Measurements from ENCODE around the gene CLEC4F.

The CLEC4F gene

DNA sequence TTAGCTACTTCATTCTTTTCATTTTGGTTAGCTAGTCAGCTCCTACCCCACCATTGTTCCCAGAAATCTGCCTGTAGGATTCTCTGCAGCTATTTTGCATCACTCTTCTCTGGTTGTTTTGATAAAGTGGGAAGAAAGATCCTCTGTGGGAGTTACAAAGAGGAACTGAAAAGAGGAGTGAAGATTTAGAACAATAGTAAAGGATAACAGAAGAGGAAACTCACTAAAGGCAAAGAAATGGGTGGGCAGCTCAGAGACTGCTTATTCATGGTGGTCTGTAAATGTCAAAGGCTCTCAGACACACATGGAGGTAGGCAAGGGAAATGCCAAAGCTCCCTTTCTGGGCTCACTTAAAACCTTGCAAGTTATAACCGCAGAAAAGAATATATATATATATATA, 32.4 kb upstream of the CLEC4F start:
- no peak overlapping the region for H3K4me3 ChIP-seq (ENCODE audit: low read depth, low read length)
- DNase-seq (ENCODE audit: low read depth), result peak; percentile 29
- no peak for TF ChIP-seq POLR2A (IDR thresholded peaks at IDR 0.05; ENCODE audit: extremely low read depth, insufficient read length)
- TF ChIP-seq, protein P1, sequence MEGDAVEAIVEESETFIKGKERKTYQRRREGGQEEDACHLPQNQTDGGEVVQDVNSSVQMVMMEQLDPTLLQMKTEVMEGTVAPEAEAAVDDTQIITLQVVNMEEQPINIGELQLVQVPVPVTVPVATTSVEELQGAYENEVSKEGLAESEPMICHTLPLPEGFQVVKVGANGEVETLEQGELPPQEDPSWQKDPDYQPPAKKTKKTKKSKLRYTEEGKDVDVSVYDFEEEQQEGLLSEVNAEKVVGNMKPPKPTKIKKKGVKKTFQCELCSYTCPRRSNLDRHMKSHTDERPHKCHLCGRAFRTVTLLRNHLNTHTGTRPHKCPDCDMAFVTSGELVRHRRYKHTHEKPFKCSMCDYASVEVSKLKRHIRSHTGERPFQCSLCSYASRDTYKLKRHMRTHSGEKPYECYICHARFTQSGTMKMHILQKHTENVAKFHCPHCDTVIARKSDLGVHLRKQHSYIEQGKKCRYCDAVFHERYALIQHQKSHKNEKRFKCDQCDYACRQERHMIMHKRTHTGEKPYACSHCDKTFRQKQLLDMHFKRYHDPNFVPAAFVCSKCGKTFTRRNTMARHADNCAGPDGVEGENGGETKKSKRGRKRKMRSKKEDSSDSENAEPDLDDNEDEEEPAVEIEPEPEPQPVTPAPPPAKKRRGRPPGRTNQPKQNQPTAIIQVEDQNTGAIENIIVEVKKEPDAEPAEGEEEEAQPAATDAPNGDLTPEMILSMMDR (IDR thresholded peaks at IDR 0.05; ENCODE audit: low read depth, low read length), result no peak
- TF ChIP-seq MYC (IDR thresholded peaks at IDR 0.05; ENCODE audit: low read depth, low read length), result no peak
- TF ChIP-seq, protein P2, sequence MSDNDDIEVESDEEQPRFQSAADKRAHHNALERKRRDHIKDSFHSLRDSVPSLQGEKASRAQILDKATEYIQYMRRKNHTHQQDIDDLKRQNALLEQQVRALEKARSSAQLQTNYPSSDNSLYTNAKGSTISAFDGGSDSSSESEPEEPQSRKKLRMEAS (IDR thresholded peaks at IDR 0.05; ENCODE audit: low read depth, low read length), result no peak

DNA sequence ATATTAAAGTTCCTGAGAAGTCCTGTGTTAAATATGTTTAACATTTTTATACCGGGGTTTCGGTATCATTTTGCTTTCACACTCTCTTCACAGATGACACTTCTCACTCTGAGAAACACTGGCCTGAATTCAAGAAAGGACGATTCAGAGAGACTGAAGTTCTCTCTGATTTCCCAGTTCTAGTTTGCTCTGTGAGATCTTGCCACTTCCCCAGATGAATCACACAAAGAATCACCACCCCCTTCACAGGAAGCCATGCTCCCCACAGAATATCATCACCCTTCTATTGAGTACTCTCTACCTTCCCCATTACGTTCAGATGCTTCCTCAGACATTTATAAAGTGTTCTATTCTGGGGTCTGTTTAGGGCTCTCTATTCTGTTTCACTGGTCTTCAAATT, 31.3 kb upstream of the CLEC4F start:
- TF ChIP-seq, protein P1 (IDR thresholded peaks at IDR 0.05; ENCODE audit: low read depth, low read length), result no peak
- no peak for TF ChIP-seq MYC (IDR thresholded peaks at IDR 0.05; ENCODE audit: low read depth, low read length)
- TF ChIP-seq, protein P2 (IDR thresholded peaks at IDR 0.05; ENCODE audit: low read depth, low read length), result no peak
- TF ChIP-seq POLR2A (IDR thresholded peaks at IDR 0.05; ENCODE audit: extremely low read depth, insufficient read length), result no peak
- DNase-seq (ENCODE audit: low read depth), result peak; percentile 75
- no peak overlapping the region for H3K4me3 ChIP-seq (ENCODE audit: low read depth, low read length)

DNA sequence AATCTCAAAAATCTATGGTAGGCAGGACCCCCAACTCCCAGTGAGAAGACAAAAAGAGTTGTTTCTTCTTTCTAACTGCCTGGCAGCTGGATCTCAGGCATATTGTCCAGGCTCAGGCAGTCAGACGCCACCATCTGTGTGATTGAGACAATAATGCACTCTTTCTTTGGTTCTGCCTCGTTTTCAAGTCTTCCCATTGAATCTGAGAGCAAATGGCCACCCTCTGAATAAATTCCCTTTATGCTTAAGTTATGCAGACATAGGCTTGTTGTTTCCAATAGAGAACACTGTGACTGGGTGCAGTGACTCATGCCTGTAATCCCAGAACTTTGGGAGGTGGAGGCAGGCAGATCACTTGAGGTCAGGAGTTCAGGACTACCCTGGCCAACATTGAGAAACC, 30.5 kb upstream of the CLEC4F start:
- TF ChIP-seq, protein P2 (IDR thresholded peaks at IDR 0.05; ENCODE audit: low read depth, low read length), result no peak
- TF ChIP-seq POLR2A (IDR thresholded peaks at IDR 0.05; ENCODE audit: extremely low read depth, insufficient read length) (no peak), MYC (IDR thresholded peaks at IDR 0.05; ENCODE audit: low read depth, low read length) (no peak)
- TF ChIP-seq, protein P1 (IDR thresholded peaks at IDR 0.05; ENCODE audit: low read depth, low read length), result no peak
- no peak for DNase-seq (ENCODE audit: low read depth)
- H3K4me3 ChIP-seq (ENCODE audit: low read depth, low read length), result no peak overlapping the region

DNA sequence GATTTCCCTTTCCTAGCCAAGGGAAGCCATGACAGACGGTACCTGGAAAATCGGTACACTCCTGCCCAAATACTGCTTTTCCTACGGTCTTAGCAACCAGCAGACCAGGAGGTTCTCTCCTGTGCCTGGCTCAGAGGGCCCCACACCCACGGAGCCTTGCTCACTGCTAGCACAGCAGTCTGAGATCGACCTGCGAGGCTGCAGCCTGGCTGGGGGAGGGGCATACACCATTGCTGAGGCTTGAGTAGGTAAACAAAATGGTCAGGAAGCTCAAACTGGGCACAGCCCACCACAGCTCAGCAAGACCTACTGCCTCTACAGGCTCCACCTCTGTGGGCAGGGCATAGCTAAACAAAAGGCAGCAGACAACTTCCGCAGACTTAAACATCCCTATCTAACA, 22.0 kb upstream of the CLEC4F start:
- H3K4me3 ChIP-seq (ENCODE audit: low read depth, low read length), result no peak overlapping the region
- no peak for DNase-seq (ENCODE audit: low read depth)
- TF ChIP-seq, protein P1 (IDR thresholded peaks at IDR 0.05; ENCODE audit: low read depth, low read length), result no peak
- TF ChIP-seq, protein P2 (IDR thresholded peaks at IDR 0.05; ENCODE audit: low read depth, low read length), result no peak
- TF ChIP-seq POLR2A (IDR thresholded peaks at IDR 0.05; ENCODE audit: extremely low read depth, insufficient read length), result no peak
- no peak for TF ChIP-seq MYC (IDR thresholded peaks at IDR 0.05; ENCODE audit: low read depth, low read length)

DNA sequence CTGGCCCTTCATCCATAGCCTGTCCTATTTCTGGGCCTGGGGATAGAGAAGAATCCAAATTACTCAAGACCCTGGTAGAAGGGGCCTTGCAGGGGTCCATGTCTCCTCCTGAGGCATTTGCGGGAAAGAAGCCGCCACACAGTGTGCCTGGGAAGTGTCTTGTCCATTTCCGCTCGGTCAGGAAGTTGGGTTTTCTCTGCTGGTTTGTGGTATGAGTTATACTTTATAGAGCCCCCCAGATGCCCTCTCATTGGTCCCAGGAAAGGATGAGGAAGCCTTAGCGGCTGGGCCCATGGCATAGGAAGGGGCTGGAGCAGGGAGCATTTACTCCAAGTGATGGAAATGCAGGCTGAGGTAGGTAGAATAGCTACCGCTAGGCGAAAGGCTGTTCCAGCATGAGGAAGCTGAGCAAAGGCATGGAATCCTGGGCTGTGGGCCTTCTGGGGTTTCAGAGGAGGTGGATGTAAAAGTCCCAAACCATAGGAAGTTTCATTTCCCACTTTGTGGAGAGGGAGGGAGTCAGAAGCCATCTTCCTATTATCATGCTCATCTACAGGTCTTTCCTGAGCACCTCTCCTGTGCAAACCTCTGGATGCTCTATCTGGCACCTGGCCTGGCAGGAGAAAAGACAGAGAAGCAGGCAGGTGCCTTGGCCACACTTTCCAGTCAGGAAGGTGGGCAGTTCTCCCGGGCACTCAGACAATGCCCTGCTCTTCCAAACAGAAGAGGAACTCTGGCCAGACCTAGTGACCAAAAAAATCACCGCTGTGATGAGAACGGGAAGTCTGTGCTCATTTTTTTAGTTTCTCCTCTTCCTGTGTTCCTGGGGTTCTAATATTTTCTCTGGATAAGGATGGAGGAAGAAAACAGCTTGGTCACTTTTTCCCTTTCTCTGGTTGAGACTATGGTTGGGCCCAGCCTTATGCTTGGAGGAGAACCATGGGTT, 17.9 kb upstream of the CLEC4F start:
- TF ChIP-seq POLR2A (IDR thresholded peaks at IDR 0.05; ENCODE audit: extremely low read depth, insufficient read length) (no peak), MYC (IDR thresholded peaks at IDR 0.05; ENCODE audit: low read depth, low read length) (no peak)
- TF ChIP-seq, protein P1 (IDR thresholded peaks at IDR 0.05; ENCODE audit: low read depth, low read length), result no peak
- TF ChIP-seq, protein P2 (IDR thresholded peaks at IDR 0.05; ENCODE audit: low read depth, low read length), result no peak
- no peak for DNase-seq (ENCODE audit: low read depth)
- no peak overlapping the region for H3K4me3 ChIP-seq (ENCODE audit: low read depth, low read length)
